IPS-NIHi11 (cell line): Measurements from ENCODE around the gene ARL17B.
"Not testable (repeated sequence)": the region's sequence is repeated elsewhere in the genome, so short reads cannot be mapped to it uniquely, and the experiment has no call there.

Experiments
- DNase-seq: peaks from one replicate; pipeline ENCODE4 v3.0.0; 2012; ENCODE audit warnings: mixed read lengths, low spot score

The ARL17B gene

GRCh38 chr17:46290906-46291546 is 70.5 kb downstream of the ARL17B start:
- DNase-seq = not testable (repeated sequence)

DNA sequence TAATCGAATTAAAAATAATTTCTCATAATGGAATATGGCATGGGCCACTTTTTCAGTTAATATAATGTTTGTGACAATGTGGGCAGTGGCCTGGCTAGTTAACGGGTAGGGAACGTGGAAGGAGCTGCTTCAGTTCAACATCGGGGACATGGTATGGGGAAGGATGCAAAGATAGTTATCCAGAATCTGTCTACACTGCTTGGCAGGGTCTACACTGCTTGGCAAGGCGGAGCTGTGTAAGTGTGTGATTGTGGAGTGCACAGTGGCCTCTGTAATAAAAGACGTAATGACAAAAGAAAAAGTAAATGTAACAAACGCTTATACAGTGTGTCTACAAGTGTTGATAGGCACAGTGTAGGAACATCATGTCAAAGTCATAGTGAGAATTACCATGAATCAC is 74.0 kb downstream of the ARL17B start:
- not testable (repeated sequence) for DNase-seq

- peak; percentile 47 for DNase-seq
Measured at GRCh38 chr17:46286764-46287221, 74.8 kb downstream of the ARL17B start.

- DNase-seq = not testable (repeated sequence)
Measured at GRCh38 chr17:46285500-46285899, 76.1 kb downstream of the ARL17B start.

- DNase-seq = not testable (repeated sequence)
Measured at GRCh38 chr17:46284467-46284866, 77.1 kb downstream of the ARL17B start.

DNA sequence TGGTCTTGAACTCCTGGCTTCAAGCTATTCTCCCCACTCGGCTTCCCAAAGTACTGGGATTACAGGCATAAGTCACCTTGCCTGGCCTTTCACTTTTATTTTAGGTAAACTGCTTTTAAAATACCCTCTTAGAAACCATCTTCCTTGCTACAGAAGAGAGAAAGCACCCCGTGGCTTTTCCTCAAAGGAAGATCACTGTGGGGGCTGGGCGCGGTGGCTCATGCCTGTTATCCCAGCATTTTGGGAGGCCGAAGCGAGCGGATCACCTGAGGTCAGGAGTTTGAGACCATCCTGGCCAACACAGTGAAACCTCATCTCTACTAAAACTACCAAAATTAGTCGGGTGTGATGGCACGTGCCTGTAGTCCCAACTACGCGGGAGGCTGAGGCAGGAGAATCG is 78.9 kb downstream of the ARL17B start:
- DNase-seq = not testable (repeated sequence)

GRCh38 chr17:46281336-46281735 is 80.2 kb downstream of the ARL17B start:
- DNase-seq = not testable (repeated sequence)

DNA sequence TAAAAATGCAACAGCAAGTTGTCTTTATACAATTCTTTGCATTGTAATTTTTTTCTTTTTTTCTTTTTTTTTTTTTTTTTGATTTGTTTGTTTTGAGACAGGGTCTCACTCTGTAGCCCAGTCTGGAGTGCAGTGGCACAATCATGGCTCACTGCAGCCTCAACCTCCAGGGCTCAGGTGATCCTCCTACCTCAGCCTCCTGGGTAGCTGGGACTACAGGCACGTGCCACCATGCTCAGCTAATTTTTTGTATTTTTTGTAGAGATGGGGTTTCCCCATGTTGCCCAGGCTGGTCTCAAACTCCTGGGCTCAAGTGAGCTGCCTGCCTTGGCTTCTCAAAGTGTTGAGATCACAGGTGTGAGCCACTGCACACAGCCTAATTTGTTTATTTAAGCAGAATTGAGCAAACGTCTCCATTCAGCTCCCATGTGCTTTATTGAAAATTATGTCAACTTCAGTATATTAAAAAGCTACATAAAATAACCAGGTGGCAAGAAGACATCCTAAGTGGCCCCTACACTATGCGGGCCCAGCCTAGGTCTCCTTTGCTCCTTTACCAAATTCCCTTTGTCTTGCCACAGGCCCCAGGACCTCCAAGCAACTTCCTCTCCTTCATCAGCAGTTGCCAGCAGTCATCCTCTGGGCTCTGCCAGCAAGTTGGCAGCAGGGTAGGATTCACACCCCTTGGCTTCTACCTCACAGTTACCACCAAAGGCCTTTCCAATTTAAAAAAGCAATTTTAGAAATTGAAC is 84.7 kb downstream of the ARL17B start:
- DNase-seq = not testable (repeated sequence)

- no peak for DNase-seq
Measured at GRCh38 chr17:46274238-46274637, 87.3 kb downstream of the ARL17B start.

GRCh38 chr17:46273541-46274236 is 87.9 kb downstream of the ARL17B start:
- no peak for DNase-seq

GRCh38 chr17:46270032-46270431 is 91.5 kb downstream of the ARL17B start:
- no peak for DNase-seq

DNA sequence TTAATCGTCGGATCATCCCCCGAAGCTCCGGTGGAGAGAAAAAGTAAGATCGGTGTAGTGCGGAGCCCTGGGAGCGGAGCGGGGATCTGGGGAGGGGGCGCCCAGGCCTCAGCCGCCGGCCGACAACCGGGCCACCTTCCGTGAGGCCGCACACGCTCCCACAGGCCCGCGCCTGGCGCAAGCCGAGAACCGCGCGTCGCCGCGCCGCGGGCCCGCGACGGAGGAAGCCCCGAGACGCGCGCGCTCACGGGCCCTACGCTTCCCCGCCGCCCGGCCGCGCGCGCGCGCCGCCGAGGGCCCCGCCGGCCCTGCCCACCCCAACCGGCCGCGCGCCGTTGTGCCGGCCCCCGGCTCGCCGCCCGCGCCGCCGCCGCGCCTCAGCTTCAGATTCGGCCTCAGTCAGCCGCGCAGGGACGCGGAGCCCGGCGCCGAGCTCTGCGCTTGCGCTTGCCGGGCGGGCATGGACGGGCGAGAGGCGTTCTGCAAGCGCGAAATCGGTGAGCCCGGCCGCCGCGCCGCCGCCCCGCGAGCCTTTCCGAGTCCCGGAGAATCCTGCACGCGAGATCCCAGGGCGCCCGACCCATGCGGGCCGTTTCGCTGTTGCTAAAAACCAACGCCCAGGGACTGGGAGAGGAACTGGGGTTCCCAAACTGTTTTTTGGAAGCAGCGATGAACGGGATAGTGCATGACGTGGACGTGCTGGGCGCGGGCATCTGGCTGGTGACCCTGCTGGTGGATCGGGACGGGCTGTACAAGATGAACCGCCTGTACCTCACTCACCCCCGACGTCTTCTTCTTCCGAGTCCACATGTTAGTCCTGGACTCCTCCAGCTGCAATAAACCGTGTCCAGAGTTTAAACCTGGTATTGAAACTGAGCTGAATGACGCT is 94.7 kb downstream of the ARL17B start:
- DNase-seq = peak; percentile 100

DNA sequence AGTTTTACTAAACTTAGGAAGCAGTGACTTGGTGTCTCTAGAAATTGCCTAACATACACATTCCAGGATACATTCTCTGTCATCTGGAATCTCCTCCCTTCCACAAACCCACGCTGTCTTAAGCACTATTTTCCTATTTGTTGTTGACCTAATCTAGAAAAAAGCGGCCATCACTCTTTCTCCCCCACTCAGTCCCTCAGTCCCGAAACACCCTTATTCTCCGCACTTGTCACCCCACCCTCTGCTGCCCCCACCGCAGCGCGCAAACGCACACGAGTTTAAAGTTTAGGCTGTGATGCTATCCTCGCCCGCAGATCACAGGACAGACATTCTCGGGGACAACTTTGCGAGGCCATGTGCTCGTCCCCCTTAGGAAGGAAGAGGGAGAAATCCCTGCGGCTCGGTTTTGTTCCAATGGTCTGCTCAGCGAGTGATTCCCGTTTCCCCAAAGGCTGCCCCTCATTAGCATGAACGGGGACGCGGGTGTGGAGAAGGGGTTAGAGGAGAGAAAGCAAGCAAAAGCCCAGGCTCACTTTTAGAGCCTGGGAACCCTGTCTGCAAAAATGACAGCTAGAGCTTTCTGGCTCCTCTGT is 95.4 kb downstream of the ARL17B start:
- peak; percentile 26 for DNase-seq

GRCh38 chr17:46264456-46265198 is 96.9 kb downstream of the ARL17B start:
- DNase-seq = no peak

- no peak for DNase-seq
Measured at GRCh38 chr17:46262271-46262670, 99.3 kb downstream of the ARL17B start.

GRCh38 chr17:46259845-46260661 is 101.5 kb downstream of the ARL17B start:
- DNase-seq = not testable (repeated sequence)

DNA sequence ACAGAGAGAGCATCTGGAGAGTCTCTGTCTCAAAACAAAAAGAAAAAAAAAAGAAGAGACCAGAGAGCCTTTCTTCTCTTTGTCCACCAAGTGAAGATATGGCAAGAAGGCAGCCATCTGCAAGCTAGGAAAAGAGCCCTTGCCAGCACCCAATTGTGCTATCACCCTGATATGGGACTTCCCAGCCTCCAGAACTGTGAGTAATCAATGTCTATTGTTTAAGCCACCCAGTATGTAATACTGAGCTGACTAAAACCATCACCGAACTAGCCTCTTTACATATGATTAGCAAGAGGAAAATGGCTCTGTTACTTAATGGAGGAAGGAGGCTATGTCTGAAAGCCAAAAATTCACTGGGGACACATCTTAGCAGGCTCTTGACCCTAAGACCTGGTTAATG is 105.2 kb downstream of the ARL17B start:
- DNase-seq = not testable (repeated sequence)

GRCh38 chr17:46254215-46254614 is 107.4 kb downstream of the ARL17B start:
- DNase-seq = not testable (repeated sequence)

DNA sequence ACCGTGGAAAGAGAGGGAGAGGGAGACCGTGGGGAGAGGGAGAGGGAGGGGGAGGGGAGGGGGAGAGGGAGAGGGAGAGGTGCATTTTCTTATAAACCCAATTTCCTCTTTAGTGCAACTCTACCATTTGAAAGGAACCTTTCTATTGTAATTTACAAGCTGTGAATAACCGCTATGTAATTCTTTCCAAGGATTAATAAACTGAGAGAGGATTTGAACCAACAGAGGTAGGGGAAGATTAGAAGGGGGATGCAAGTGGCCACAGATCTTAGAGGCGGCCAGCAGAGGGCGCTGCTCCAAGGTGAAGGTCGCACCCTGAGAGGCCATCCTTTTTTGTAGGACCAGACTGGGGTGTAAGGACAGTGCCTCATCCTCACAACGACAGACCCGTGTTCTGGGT is 107.8 kb downstream of the ARL17B start:
- DNase-seq = peak; percentile 71

- DNase-seq = not testable (repeated sequence)
Measured at GRCh38 chr17:46252804-46253203, 108.8 kb downstream of the ARL17B start.
